Astrocyte (in vitro differentiated cells and primary cell): ENCODE measurements around the gene SNAP47. TPM values are rescaled to one million over a fixed set of nuclear protein-coding genes. Genes with fewer than 3 reads are reported as not detected.
A peak's percentile ranks its signal among the peaks of the same experiment; 100 is the strongest.

ENCODE experiments used
- DNase-seq: peaks from one replicate; pipeline ENCODE4 v3.0.0-alpha.2; 2010; ENCODE audit warnings: low read depth
- FAIRE-seq: peaks from 2 replicates; lab custom pipeline; 2011; peaks lifted over from hg19 to GRCh38; lab: Jason Lieb, UNC
- H2AFZ ChIP-seq: 2 replicates; pipeline ENCODE4 v1.6.0; 2012; ENCODE audit warnings: low read depth, low read length, inconsistent platforms
- H3K27ac ChIP-seq: 2 replicates; pipeline ENCODE4 v1.5.1; 2011; ENCODE audit warnings: low read depth, low read length, inconsistent platforms
- H3K27me3 ChIP-seq: 2 replicates; pipeline ENCODE4 v1.6.0; 2011; ENCODE audit warnings: low read length, inconsistent platforms; ENCODE audit not compliant: insufficient read depth
- H3K36me3 ChIP-seq: 2 replicates; pipeline ENCODE4 v1.5.1; 2011; ENCODE audit warnings: low read length, inconsistent platforms; ENCODE audit not compliant: insufficient read depth
- H3K4me1 ChIP-seq: 2 replicates; pipeline ENCODE4 v1.5.1; 2011; ENCODE audit warnings: low read length, inconsistent platforms; ENCODE audit not compliant: insufficient read depth
- H3K4me2 ChIP-seq: 2 replicates; pipeline ENCODE4 v1.6.0; 2012; ENCODE audit warnings: low read length, inconsistent platforms
- H3K4me3 ChIP-seq: 2 replicates; pipeline ENCODE4 v1.5.1; 2011; ENCODE audit warnings: low read depth, mild to moderate bottlenecking, low read length, inconsistent platforms; ENCODE audit not compliant: insufficient read depth
- H3K79me2 ChIP-seq: 2 replicates; pipeline ENCODE4 v1.6.0; 2012; ENCODE audit warnings: mild to moderate bottlenecking, low read length, inconsistent platforms; ENCODE audit not compliant: insufficient read depth
- H3K9ac ChIP-seq: 2 replicates; pipeline ENCODE4 v1.6.0; 2012; ENCODE audit warnings: mild to moderate bottlenecking, low read length, inconsistent platforms
- H3K9me3 ChIP-seq: 2 replicates; pipeline ENCODE4 v1.5.1; 2012; ENCODE audit warnings: low read depth, mild to moderate bottlenecking, low read length, inconsistent platforms; ENCODE audit not compliant: insufficient read depth
- H4K20me1 ChIP-seq: 2 replicates; pipeline ENCODE4 v1.6.0; 2012; ENCODE audit warnings: low read length, inconsistent platforms; ENCODE audit not compliant: insufficient read depth
- H3K27ac Mint-ChIP-seq: one replicate; pipeline ENCODE4 v1.8.0; 2021; ENCODE audit warnings: mild to moderate bottlenecking, mixed read lengths; ENCODE audit not compliant: unreplicated experiment
- H3K27me3 Mint-ChIP-seq: one replicate; pipeline ENCODE4 v1.8.0; 2021; ENCODE audit warnings: low read depth, mixed read lengths; ENCODE audit not compliant: unreplicated experiment
- H3K36me3 Mint-ChIP-seq: one replicate; pipeline ENCODE4 v1.8.0; 2021; ENCODE audit warnings: low read depth, mixed read lengths; ENCODE audit not compliant: unreplicated experiment
- H3K4me1 Mint-ChIP-seq: one replicate; pipeline ENCODE4 v1.8.0; 2021; ENCODE audit warnings: low read depth, mixed read lengths; ENCODE audit not compliant: unreplicated experiment
- H3K4me3 Mint-ChIP-seq: one replicate; pipeline ENCODE4 v1.8.0; 2021; ENCODE audit warnings: mild to moderate bottlenecking, moderate library complexity, mixed read lengths; ENCODE audit not compliant: unreplicated experiment
- H3K9me3 Mint-ChIP-seq: one replicate; pipeline ENCODE4 v1.8.0; 2021; ENCODE audit warnings: mild to moderate bottlenecking, mixed read lengths; ENCODE audit not compliant: unreplicated experiment
- EZH2 ChIP-seq: IDR thresholded peaks from 2 replicates; pipeline ENCODE4 v1.6.1; 2012; ENCODE audit warnings: mild to moderate bottlenecking, low read length, inconsistent platforms; ENCODE audit not compliant: insufficient read depth
- total RNA-seq: library from RNA; stranded (reverse); gene quantifications from 2 replicates; pipeline ENCODE4 v1.2.1, GENCODE V29; 2021
- TF ChIP-seq, protein P1 (sequence below): IDR thresholded peaks from 2 replicates; pipeline ENCODE4 v1.5.1; 2011; ENCODE audit warnings: low read depth, mild to moderate bottlenecking, inconsistent platforms, low read length, moderate library complexity; ENCODE audit not compliant: insufficient read depth

SNAP47 gene
- total RNA-seq, 1 donor from 2014 or later: 31.9 TPM

DNA sequence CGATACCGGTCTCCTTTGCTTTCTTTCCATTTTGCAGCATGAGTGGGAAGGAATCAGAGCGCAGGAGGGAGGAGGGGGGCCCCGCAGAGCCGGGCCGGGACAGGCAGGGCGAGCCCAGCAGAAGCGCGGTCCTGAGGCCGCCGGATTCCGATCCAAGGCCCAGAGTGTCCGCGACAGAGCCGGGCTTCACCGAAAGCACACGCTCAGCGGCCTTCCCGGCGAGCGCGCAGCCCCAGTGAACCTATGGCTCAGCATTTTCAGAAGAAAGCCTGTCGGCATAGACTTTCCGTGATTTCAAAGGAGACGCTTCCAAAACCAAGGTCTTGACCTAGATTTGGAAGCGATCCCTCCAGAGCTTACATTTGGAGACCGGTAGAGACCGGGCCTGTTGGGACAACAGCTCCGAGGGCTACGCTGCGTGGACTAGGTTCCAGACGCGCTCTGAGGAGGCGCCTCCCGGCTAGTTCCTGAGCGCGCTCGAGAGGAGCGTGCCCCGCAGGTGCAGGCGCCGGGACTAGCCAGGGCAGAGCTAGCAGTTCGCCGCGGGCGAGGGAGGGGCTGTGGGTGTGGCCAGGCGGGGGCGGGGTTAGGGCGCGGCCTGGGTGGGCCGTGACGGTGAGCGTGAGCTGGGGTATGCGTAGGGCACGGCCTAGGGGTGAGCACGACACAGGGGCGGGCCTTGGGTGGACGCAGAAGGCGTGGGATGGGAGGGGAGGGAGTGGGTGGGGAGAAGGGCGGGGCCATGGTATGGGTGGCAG lies 52.5 kb downstream of the SNAP47 start:
- peaks cover 20% of the 10 kb centered on the region for H3K27me3 Mint-ChIP-seq
- Histone ChIP-seq H3K27me3 (no peaks in the 10 kb centered on the region), H4K20me1 (no peaks in the 10 kb centered on the region), H3K4me3 (peak overlapping the region; percentile 59), H3K4me2 (peak overlapping the region; percentile 91), H3K4me1 (peaks cover 15% of the 10 kb centered on the region), H3K9me3 (no peaks in the 10 kb centered on the region), H2AFZ (peak overlapping the region; percentile 56), H3K9ac (peak overlapping the region; percentile 55), H3K36me3 (no peaks in the 10 kb centered on the region), H3K27ac (no peak overlapping the region), H3K79me2 (no peaks in the 10 kb centered on the region)
- FAIRE-seq: no peak
- H3K27ac Mint-ChIP-seq: no peak overlapping the region
- H3K36me3 Mint-ChIP-seq: peaks cover 2% of the 10 kb centered on the region
- TF ChIP-seq, protein P1, sequence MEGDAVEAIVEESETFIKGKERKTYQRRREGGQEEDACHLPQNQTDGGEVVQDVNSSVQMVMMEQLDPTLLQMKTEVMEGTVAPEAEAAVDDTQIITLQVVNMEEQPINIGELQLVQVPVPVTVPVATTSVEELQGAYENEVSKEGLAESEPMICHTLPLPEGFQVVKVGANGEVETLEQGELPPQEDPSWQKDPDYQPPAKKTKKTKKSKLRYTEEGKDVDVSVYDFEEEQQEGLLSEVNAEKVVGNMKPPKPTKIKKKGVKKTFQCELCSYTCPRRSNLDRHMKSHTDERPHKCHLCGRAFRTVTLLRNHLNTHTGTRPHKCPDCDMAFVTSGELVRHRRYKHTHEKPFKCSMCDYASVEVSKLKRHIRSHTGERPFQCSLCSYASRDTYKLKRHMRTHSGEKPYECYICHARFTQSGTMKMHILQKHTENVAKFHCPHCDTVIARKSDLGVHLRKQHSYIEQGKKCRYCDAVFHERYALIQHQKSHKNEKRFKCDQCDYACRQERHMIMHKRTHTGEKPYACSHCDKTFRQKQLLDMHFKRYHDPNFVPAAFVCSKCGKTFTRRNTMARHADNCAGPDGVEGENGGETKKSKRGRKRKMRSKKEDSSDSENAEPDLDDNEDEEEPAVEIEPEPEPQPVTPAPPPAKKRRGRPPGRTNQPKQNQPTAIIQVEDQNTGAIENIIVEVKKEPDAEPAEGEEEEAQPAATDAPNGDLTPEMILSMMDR: no peak
- no peak for TF ChIP-seq EZH2
- DNase-seq: peak; percentile 90
- no peaks in the 10 kb centered on the region for H3K4me1 Mint-ChIP-seq
- no peaks in the 10 kb centered on the region for H3K9me3 Mint-ChIP-seq
- H3K4me3 Mint-ChIP-seq: peak overlapping the region; percentile 74

DNA sequence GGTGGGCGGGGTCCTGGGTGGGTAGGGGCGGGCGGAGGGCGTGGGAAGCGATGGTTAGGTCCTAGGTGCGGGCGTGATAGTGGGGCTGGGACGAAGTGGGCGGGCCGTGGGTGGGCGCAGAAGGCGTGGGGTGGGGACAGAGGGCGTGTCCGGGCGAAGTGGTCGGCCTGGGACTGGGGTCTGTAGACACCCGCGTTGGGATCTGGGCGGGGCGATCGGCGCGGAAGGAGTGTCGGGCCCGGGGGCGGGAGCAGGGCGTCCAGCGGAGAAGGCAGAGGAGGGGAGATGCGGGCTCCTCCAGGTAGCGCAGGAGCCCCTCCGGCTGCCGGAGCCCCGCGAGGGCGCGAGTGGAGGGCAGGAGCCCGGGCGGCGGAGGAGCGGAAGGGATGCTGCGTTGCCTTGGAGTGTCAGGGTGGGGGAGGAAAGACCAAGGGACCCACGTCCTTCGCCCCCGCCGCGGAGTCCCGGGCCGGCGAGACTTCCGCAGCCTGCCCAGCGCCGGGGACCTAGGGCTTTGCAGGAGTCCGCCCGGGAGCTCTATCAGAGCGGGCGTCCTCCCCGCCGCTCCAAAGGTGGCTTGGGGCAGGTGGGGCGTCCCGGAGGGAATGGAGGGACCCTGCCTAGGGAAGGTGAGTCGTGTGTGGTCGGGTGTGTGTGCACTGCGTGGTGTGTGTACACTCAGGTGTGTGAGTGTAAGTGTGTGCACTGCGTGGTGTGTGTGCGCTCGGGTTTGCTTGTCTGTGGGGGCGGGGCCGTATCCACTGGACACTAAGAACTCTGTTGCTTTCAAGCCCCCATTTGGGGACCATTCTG lies 53.2 kb downstream of the SNAP47 start:
- no peak for FAIRE-seq
- no peaks in the 10 kb centered on the region for H3K79me2 ChIP-seq
- H3K9ac ChIP-seq: peak overlapping the region; percentile 71
- DNase-seq: no peak
- H3K36me3 ChIP-seq: no peaks in the 10 kb centered on the region
- no peaks in the 10 kb centered on the region for H4K20me1 ChIP-seq
- peak overlapping the region; percentile 16 for H3K27ac ChIP-seq
- peak overlapping the region; percentile 84 for H2AFZ ChIP-seq
- peaks cover 2% of the 10 kb centered on the region for H3K36me3 Mint-ChIP-seq
- no peaks in the 10 kb centered on the region for H3K9me3 ChIP-seq
- no peaks in the 10 kb centered on the region for H3K27me3 ChIP-seq
- H3K4me2 ChIP-seq: peak overlapping the region; percentile 91
- H3K4me1 Mint-ChIP-seq: no peaks in the 10 kb centered on the region
- TF ChIP-seq, protein P1: no peak
- no peak for TF ChIP-seq EZH2
- peak overlapping the region; percentile 59 for H3K4me3 ChIP-seq
- peaks cover 21% of the 10 kb centered on the region for H3K4me1 ChIP-seq
- peak overlapping the region; percentile 86 for H3K4me3 Mint-ChIP-seq
- H3K9me3 Mint-ChIP-seq: no peaks in the 10 kb centered on the region
- peaks cover 20% of the 10 kb centered on the region for H3K27me3 Mint-ChIP-seq
- H3K27ac Mint-ChIP-seq: peak overlapping the region; percentile 26
